Measurements from ENCODE around the gene CYP4F22.
"Not testable (repeated sequence)": the region's sequence is repeated elsewhere in the genome, so short reads cannot be mapped to it uniquely, and the experiment has no call there.

Gene CYP4F22

DNA sequence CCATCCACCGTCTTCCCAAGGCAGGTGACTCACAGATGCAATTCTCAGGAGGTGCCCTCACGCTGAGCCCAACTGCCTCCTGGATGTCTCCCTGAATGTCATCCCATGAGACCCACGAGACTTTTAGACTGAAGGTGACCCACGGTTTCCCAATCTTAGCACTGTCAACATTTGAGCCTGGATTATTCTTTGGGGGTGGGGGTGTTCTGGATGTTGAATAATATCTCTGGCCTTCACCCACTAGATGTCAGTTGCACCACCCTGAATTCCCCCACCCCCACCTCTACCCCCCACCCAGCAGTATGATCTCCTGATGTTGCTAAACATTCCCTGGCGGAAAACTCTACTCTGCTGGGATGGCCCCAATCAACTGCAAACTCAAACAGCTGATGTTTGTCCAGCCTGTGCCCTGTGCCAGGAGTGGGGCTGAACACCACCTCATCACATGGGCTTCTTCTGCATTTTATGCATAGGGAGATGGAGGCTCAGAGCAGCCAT lies 2.2 kb upstream of the CYP4F22 start:
- H3K4me3 ChIP-seq (ENCODE audit: low read depth, low read length, poor library complexity, severe bottlenecking) = no peak overlapping the region
- H3K36me3 ChIP-seq (ENCODE audit: insufficient read depth, low read length) = no peaks in the 10 kb centered on the region
- no peaks in the 10 kb centered on the region for H3K79me2 ChIP-seq (ENCODE audit: insufficient read depth, low read length)
- no peak overlapping the region for H3K9ac ChIP-seq (ENCODE audit: low read length)
- TF ChIP-seq, protein P1, sequence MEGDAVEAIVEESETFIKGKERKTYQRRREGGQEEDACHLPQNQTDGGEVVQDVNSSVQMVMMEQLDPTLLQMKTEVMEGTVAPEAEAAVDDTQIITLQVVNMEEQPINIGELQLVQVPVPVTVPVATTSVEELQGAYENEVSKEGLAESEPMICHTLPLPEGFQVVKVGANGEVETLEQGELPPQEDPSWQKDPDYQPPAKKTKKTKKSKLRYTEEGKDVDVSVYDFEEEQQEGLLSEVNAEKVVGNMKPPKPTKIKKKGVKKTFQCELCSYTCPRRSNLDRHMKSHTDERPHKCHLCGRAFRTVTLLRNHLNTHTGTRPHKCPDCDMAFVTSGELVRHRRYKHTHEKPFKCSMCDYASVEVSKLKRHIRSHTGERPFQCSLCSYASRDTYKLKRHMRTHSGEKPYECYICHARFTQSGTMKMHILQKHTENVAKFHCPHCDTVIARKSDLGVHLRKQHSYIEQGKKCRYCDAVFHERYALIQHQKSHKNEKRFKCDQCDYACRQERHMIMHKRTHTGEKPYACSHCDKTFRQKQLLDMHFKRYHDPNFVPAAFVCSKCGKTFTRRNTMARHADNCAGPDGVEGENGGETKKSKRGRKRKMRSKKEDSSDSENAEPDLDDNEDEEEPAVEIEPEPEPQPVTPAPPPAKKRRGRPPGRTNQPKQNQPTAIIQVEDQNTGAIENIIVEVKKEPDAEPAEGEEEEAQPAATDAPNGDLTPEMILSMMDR (IDR thresholded peaks at IDR 0.05; ENCODE audit: low read length) = no peak
- TF ChIP-seq EZH2 (IDR thresholded peaks at IDR 0.05; ENCODE audit: borderline replicate concordance, low read length) = no peak
- no peaks in the 10 kb centered on the region for H3K9me3 ChIP-seq (ENCODE audit: low read length)
- no peaks in the 10 kb centered on the region for H3K4me1 ChIP-seq (ENCODE audit: insufficient read depth, low read length, severe bottlenecking)
- no peak overlapping the region for H3K4me2 ChIP-seq (ENCODE audit: low read length)
- no peak overlapping the region for H2AFZ ChIP-seq (ENCODE audit: low read length)
- no peaks in the 10 kb centered on the region for H3K27me3 ChIP-seq (ENCODE audit: insufficient read depth, low read length)
- H3K9me2 ChIP-seq (ENCODE audit: low read depth, low read length) = no peaks in the 10 kb centered on the region
- no peak overlapping the region for H3K27ac ChIP-seq (ENCODE audit: low read depth, low read length, poor library complexity, severe bottlenecking)
- H4K20me1 ChIP-seq (ENCODE audit: insufficient read depth, low read length) = no peaks in the 10 kb centered on the region
- H3F3A ChIP-seq (ENCODE audit: insufficient read depth, low read length) = no peaks in the 10 kb centered on the region

DNA sequence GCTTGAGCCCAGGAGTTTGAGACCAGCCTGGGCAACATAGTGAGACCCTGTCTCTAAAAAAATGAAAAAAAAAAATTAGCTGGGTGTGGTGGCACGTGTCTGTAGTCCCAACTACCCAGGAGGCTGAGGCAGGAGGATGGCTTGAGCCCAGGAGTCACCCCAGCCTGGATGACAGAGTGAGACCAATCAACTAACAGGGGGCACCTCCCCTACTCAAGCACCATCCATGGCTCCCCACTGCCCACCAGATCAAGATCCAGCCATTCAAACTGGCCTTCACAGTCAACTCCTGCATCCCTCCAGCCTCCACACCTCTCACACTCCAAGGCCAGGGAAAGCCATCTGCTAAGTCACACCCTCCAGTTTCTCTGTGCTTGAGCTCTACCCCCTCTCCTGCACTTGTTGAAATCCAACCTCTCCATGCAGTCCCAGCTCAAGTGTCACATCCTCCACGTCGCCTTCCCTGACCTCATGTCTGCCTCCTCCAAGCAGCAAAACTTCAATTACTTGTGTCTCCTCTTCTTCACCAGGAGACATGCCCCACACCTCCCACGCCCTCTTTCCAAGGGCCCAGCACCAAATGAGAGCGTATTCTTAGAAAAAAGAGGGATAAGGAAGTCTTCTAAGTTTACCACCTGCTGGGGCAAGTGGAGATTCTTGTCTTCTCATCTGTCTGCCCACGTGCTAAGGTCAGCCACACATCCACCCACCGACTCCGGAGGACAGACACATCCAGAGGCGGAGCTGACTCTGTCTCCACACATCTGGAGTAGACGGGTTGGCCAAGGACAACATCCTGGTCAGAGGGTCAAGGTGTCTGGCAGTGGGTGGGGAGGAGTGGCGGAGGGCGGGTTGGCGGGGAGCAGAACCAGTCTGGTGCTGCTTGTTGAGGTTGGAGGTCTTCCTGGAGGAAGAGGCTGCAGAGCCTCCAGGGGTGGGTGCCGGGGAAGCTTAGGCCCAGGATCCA lies 974 bp upstream of the CYP4F22 start:
- Histone ChIP-seq H3F3A (ENCODE audit: insufficient read depth, low read length) (no peaks in the 10 kb centered on the region), H3K4me3 (ENCODE audit: low read depth, low read length, poor library complexity, severe bottlenecking) (no peak overlapping the region), H3K27ac (ENCODE audit: low read depth, low read length, poor library complexity, severe bottlenecking) (no peak overlapping the region), H4K20me1 (ENCODE audit: insufficient read depth, low read length) (no peaks in the 10 kb centered on the region), H3K27me3 (ENCODE audit: insufficient read depth, low read length) (no peaks in the 10 kb centered on the region), H2AFZ (ENCODE audit: low read length) (no peak overlapping the region), H3K36me3 (ENCODE audit: insufficient read depth, low read length) (no peaks in the 10 kb centered on the region), H3K4me2 (ENCODE audit: low read length) (no peak overlapping the region), H3K9me2 (ENCODE audit: low read depth, low read length) (no peaks in the 10 kb centered on the region), H3K79me2 (ENCODE audit: insufficient read depth, low read length) (no peaks in the 10 kb centered on the region), H3K9ac (ENCODE audit: low read length) (no peak overlapping the region), H3K4me1 (ENCODE audit: insufficient read depth, low read length, severe bottlenecking) (no peaks in the 10 kb centered on the region), H3K9me3 (ENCODE audit: low read length) (no peaks in the 10 kb centered on the region)
- TF ChIP-seq, protein P1 (IDR thresholded peaks at IDR 0.05; ENCODE audit: low read length) = no peak
- no peak for TF ChIP-seq EZH2 (IDR thresholded peaks at IDR 0.05; ENCODE audit: borderline replicate concordance, low read length)

DNA sequence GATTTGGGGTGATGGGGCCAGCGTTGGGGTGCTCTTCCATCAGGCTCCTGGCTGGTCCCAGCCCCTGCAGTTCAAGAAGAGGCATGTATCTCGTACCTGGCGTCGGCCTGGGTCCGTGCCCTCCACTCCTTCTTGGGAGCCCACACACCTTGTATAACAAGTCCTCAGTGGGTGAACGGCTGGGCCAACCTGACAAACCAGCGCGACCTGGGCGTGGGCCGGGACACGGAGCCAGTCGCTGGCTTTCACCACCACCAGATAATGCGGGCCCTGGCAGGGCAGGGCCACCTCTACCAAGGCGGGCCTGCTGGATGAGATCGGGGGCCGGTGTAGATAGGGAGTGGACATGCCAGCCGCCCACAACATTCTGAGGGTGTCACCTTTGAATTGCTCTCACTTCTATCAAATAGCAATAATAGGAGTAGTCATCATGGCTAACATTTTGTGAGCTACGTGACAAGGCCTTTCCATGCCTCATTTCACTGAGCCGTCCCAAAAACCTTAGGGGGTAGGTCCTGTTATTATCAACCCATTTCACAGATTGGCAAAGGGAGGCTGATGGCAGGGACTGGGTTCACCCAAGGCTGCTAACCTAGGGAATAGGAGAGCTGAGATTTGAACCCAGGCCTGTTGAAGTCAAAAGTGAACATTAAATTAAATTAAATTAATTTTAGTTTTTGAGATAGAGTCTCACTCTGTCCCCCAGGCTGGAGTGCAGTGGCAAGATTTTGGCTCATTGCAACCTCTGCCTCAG lies 3.5 kb downstream of the CYP4F22 start:
- Histone ChIP-seq H3K9ac (ENCODE audit: low read length) (no peak overlapping the region), H3K9me3 (ENCODE audit: low read length) (no peaks in the 10 kb centered on the region), H3K4me2 (ENCODE audit: low read length) (no peak overlapping the region), H2AFZ (ENCODE audit: low read length) (no peak overlapping the region), H3K4me3 (ENCODE audit: low read depth, low read length, poor library complexity, severe bottlenecking) (no peak overlapping the region), H3K27ac (ENCODE audit: low read depth, low read length, poor library complexity, severe bottlenecking) (no peak overlapping the region), H3K9me2 (ENCODE audit: low read depth, low read length) (no peaks in the 10 kb centered on the region), H3K4me1 (ENCODE audit: insufficient read depth, low read length, severe bottlenecking) (no peaks in the 10 kb centered on the region), H3K36me3 (ENCODE audit: insufficient read depth, low read length) (no peaks in the 10 kb centered on the region), H3F3A (ENCODE audit: insufficient read depth, low read length) (no peaks in the 10 kb centered on the region), H4K20me1 (ENCODE audit: insufficient read depth, low read length) (no peaks in the 10 kb centered on the region), H3K79me2 (ENCODE audit: insufficient read depth, low read length) (no peaks in the 10 kb centered on the region), H3K27me3 (ENCODE audit: insufficient read depth, low read length) (no peaks in the 10 kb centered on the region; the same call in 1 of the 2 replicates)
- no peak for TF ChIP-seq EZH2 (IDR thresholded peaks at IDR 0.05; ENCODE audit: borderline replicate concordance, low read length)
- TF ChIP-seq, protein P1 (IDR thresholded peaks at IDR 0.05; ENCODE audit: low read length) = no peak

DNA sequence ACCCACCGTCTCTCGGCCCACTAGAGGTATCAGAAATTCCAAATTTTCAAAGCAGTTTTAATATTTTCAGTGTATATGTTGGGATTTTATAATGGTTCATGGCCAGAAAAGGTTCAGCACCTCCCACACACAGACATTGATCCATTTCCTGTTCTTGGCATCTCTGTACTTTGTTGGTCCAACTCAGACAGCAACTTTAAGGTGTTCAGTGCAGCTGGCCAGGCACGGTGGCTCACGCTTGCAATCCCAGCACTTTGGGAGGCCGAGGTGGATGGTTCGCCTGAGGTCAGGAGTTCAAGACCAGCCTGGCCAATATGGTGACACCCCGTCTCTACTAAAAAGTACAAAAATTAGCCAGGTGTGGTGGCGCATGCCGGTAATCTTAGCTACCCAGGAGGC lies 6.9 kb downstream of the CYP4F22 start:
- H3K4me1 ChIP-seq (ENCODE audit: insufficient read depth, low read length, severe bottlenecking); H2AFZ ChIP-seq (ENCODE audit: low read length); H3K27me3 ChIP-seq (ENCODE audit: insufficient read depth, low read length); H3F3A ChIP-seq (ENCODE audit: insufficient read depth, low read length); H3K27ac ChIP-seq (ENCODE audit: low read depth, low read length, poor library complexity, severe bottlenecking); H4K20me1 ChIP-seq (ENCODE audit: insufficient read depth, low read length); H3K9ac ChIP-seq (ENCODE audit: low read length); H3K9me2 ChIP-seq (ENCODE audit: low read depth, low read length); H3K36me3 ChIP-seq (ENCODE audit: insufficient read depth, low read length); H3K79me2 ChIP-seq (ENCODE audit: insufficient read depth, low read length); H3K4me3 ChIP-seq (ENCODE audit: low read depth, low read length, poor library complexity, severe bottlenecking); H3K4me2 ChIP-seq (ENCODE audit: low read length); H3K9me3 ChIP-seq (ENCODE audit: low read length): not testable (repeated sequence)
